NAMALWA (cell line): Measurements from ENCODE around the gene TBC1D22A.
A peak's percentile ranks its signal among the peaks of the same experiment; 100 is the strongest.
"Not testable (repeated sequence)": the region's sequence is repeated elsewhere in the genome, so short reads cannot be mapped to it uniquely, and the experiment has no call there.

Source experiments
- DNase-seq: peaks from one replicate; pipeline ENCODE4 v3.0.0-alpha.2; 2015; ENCODE audit warnings: low spot score

The TBC1D22A gene

GRCh38 chr22:46813816-46814597 is 51.6 kb downstream of the TBC1D22A start:
- no peak for DNase-seq

DNA sequence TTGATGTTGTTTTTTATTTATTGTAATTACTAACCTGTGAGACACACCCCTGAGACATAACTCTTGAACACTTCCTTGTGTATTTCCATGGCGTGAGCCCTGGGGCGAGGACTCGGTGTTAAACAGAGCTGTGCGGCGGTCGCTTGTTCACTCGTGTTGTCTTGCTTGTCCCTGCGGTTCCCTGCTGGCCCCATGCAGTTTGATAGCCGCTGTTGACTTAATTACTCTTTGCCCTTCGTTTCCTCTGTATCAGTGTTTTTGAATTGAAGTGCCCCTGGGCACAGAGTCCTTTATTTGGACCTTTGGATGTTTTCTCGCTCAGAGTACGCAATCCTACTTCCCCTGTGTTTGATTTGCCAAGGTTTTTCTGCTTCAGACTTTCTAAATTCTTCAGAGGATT is 52.7 kb downstream of the TBC1D22A start:
- DNase-seq = no peak

DNA sequence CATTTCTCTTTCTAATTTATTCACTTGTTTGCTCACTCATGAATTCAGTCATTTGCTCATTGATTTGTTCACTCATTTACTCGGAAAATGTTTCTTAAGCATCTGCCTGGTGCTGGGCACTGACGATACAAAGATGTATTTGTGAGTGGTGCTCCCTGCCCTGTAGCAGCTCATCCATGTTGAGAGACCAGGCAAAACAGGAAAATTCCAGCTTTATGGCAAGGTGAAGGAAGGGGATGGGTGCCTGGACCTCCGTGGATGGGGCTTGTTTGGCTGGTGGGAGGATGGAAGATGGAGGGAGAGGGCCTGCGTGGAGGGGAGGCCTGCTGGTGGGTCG is 53.1 kb downstream of the TBC1D22A start:
- no peak for DNase-seq

DNA sequence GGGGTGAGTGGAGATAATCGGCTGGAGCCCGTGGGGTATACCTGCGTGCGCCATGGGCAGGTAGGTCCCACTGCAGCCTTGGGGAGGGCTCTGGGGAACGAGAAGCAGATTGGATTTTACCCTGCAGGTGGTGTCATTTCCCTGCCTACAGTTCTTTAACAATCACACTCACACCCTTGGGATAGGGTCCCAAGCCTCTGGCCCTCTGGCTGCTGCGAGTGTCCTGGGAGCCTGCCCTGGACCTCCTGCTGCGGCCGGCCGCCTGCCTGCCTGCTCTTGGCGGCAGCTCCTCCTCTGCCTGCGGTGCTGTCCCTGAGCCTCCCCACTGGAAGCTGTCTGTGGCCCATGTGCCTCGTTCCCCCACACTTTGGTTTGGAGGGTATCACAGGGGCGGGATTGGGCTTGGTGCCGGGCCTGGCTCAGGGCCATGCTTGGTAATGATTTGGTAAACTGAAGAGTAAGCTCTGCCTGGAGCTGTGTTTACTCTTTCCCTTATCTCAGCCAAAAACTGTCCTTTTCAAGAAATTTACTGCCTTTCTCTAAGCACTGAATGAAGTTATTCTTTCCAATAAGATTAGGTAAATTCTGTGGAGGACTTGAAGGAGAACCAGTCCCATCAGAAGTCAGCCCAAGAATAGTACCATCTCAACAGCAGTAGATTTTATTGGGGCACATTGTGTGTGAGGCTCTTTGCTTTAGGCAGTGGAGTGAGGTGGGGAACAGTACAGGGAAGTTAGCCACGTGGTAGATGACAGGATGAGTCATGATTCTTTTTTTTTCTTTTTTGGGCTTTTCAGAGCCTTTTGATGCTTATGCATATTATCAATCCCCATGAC is 53.7 kb downstream of the TBC1D22A start:
- no peak for DNase-seq

DNA sequence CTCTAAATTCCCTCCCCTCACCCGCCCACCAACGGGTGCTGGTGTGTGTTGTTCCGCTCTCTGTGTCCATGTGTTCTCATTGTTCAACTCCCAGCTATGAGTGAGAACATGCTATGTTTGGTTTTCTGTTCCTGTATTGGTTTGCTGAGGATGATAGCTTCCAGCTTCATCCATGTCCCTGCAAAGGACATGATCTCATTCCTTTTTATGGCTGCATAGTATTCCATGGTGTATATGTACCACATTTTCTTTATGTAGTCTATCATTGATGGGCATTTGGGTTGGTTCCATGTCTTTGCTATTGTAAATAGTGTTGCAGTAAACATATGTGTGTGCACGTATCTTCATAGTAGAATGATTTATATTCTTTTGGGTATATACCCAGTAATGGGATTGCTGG is 54.9 kb downstream of the TBC1D22A start:
- DNase-seq = not testable (repeated sequence)

DNA sequence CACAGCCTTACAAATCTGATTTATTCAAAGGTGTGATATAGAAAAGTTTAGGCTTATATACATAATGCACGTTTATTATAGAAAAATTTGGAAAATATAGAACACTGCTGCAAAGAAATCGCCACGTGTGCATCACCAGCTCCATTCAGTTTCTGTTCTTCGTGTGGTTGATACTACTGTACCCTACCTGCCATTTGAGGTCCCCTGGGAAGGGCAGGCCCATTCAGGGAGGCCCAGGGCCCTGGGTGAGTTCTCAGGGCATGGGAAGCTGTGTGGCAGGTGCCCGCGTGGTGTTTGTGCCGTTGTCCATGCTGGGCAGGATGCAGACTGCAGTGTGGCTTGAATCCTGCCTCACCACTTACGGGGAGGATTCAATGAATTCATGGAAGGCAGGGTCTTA is 60.8 kb downstream of the TBC1D22A start:
- DNase-seq = no peak

- DNase-seq = no peak
These were observed 61.2 kb downstream of the TBC1D22A start for GRCh38 chr22:46823654-46824053.

DNA sequence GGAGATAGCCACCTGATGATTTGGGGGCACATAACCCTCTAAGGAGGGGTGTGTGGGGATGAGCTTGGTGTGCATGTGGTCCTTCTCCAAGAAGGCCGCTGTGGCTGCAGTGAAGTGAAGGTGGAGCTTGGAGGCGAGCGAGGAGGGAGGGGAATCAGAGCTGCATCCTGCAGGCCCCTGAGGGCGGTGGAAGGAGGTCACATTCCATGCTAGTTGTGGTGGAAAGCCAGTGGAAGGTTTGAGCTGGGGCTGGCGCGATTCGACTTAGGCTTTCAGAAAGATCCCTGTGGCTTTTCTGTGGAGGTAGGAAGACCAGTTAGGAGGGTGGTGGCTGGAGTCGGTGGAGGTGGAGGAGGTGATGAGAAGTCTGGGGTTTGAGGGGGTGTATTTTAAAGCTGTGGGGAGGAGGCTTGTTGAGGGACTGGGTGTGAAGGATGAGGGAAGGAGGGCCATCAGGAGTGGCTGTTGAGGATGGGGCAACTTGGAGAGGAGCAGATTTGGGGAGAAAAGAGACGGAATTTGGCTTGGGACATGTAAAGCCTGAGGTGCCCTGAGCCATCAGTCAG is 62.0 kb downstream of the TBC1D22A start:
- DNase-seq = no peak

GRCh38 chr22:46824980-46825544 is 62.6 kb downstream of the TBC1D22A start:
- no peak for DNase-seq

DNA sequence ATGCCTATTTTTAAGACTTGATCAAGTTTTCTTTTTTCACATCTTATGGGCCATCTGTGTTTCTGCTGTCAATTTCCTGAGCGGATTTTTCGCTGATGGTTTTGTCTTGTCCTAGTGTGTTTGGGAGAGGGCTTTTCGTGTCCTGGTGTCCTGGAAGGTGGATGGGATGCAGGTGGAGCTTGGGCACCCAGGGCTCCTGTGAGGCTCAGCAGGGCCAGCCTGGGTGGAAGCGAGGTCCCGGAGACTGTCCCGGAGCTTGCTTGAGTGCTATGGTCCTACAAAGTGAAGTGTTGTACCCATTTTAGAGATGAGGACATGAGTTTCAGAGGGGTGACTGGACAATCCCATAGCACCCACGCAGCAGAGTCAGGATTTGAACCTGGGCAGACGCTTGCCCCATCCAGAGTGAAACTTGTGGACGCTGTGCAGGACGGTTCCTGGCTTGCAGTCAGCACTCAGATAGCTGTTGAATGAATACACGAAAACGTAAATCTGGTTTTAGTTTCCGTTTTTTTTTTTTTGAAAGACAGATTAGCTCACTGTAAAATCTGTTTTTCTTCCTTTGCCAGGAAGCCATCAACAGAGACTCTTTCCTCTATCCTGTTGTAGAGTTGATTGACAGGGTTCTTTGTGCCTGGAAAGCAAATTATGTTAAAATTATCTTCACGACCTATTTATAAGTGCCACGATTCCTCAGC is 64.1 kb downstream of the TBC1D22A start:
- DNase-seq = no peak

GRCh38 chr22:46827136-46827780 is 64.8 kb downstream of the TBC1D22A start:
- DNase-seq = no peak

- no peak for DNase-seq
These were observed 65.3 kb downstream of the TBC1D22A start for GRCh38 chr22:46827781-46828180.

DNA sequence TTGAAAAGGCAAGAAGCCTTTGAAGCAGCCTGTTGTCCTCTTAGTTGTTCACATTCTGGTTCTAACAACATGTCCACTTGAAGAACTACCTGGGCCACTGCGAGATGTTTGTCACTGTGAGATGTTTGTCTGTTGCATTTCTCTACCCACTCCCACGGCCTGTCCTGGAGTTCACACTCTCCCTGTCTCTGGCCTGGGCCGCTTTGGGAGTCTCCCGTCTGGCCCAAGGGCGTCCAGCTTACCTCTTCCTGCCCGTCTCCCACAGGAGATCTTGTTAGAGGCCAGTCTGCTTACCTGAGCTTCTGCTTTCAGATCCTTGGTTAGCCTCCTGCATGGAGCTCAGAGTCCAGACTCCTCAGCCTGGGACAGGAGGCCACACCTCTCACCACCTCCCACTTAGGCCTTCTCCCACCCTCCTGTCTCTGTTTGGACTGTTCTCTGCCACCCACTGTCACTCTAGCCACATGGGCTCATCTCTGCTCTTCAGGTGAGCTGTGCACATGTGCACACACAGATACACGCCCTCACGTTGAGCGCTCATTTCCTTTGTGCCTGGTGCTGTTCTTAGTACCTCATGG is 66.0 kb downstream of the TBC1D22A start:
- no peak for DNase-seq

- no peak for DNase-seq
These were observed 66.9 kb downstream of the TBC1D22A start for GRCh38 chr22:46829117-46829891.

DNA sequence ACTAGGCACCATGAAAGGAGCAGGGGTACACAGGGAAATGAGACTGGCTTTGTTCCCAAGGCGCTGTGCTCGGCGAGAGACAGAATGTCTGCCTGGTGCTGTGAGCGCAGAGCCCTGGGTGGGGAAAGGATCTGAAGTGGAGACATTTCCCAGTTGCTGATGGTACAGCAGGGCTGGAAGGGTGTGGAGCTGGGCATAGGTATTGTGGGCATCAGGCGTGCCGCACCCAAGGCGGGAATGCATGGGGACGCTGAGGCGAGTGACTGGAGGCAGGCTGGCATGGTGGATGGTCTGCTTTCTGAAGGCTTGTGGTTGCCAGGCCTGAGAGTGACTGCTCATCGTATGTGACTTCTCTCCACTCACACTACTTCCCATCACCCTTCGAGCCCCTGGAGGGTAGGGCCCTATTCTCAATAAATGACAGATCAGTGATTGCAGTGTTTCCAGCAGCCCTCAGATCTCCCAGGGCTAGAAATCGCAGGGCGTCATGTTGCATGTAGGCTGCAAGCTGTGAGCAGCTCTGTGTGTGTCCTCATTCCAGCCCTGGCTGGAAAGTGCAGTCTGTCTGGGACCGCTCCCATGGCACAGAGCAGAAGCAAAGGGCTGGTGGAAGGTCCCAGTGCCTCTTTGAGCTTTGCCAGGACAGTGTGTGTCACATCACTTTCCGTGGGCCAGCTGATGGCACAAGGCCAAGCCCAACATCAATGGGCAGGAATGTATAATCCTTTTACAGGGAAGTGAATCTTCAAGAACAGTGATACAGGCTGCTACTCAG is 67.7 kb downstream of the TBC1D22A start:
- DNase-seq = no peak

- no peak for DNase-seq
These were observed 68.4 kb downstream of the TBC1D22A start for GRCh38 chr22:46830841-46831240.

GRCh38 chr22:46833228-46833627 is 70.8 kb downstream of the TBC1D22A start:
- DNase-seq = peak; percentile 16

- DNase-seq = no peak
These were observed 71.7 kb downstream of the TBC1D22A start for GRCh38 chr22:46834021-46834737.

- no peak for DNase-seq
These were observed 72.8 kb downstream of the TBC1D22A start for GRCh38 chr22:46835288-46835687.
